ENCODE measurements around the gene FZD4.
"Not testable (repeated sequence)": the region's sequence is repeated elsewhere in the genome, so short reads cannot be mapped to it uniquely, and the experiment has no call there.

Gene FZD4

GRCh38 chr11:86955361-86956120, at the start of gene FZD4:
Gene FZD4, minus strand, starts transcription at chr11:86955395. Its CDS starts 310 bp downstream, at chr11:86955085.
- DNase-seq = no peak

GRCh38 chr11:87004281-87004680, 49.1 kb upstream of the FZD4 start:
- not testable (repeated sequence) for DNase-seq

GRCh38 chr11:87002918-87003317, 47.7 kb upstream of the FZD4 start:
- DNase-seq = no peak

- DNase-seq = no peak
Observed at GRCh38 chr11:86999859-87000753, 44.9 kb upstream of the FZD4 start.

GRCh38 chr11:86999388-86999787, 44.2 kb upstream of the FZD4 start:
- DNase-seq = no peak

- DNase-seq = no peak
Observed at GRCh38 chr11:86996953-86997570, 41.9 kb upstream of the FZD4 start.

GRCh38 chr11:86993031-86993430, 37.8 kb upstream of the FZD4 start:
- no peak for DNase-seq

- DNase-seq = not testable (repeated sequence)
Observed at GRCh38 chr11:86992340-86992739, 37.1 kb upstream of the FZD4 start.

- no peak for DNase-seq
Observed at GRCh38 chr11:86991341-86991740, 36.1 kb upstream of the FZD4 start.

- DNase-seq = no peak
Observed at GRCh38 chr11:86990515-86990914, 35.3 kb upstream of the FZD4 start.

GRCh38 chr11:86990031-86990430, 34.8 kb upstream of the FZD4 start:
- DNase-seq = no peak

GRCh38 chr11:86988351-86988881, 33.2 kb upstream of the FZD4 start:
- DNase-seq = no peak

GRCh38 chr11:86987679-86988078, 32.5 kb upstream of the FZD4 start:
- no peak for DNase-seq

GRCh38 chr11:86984701-86985100, 29.5 kb upstream of the FZD4 start:
- DNase-seq = no peak

GRCh38 chr11:86983021-86983488, 27.9 kb upstream of the FZD4 start:
- no peak for DNase-seq

- no peak for DNase-seq
Observed at GRCh38 chr11:86981777-86982540, 26.8 kb upstream of the FZD4 start.

GRCh38 chr11:86980086-86980796, 25.0 kb upstream of the FZD4 start:
- DNase-seq = no peak

- no peak for DNase-seq
Observed at GRCh38 chr11:86978756-86979608, 23.8 kb upstream of the FZD4 start.

- DNase-seq = no peak
Observed at GRCh38 chr11:86978247-86978646, 23.1 kb upstream of the FZD4 start.

GRCh38 chr11:86977441-86978050, 22.4 kb upstream of the FZD4 start:
- DNase-seq = no peak

Data from NCI-H2081 treated with DMSO at 0.1 percent for 48 hours (cell line).